GM12892 (cell line): ENCODE data around the gene CAVIN2.

Experiments
- POLR2A ChIP-seq: IDR thresholded peaks from 2 replicates; pipeline ENCODE4 v1.6.1; 2011; ENCODE audit warnings: low read depth, low read length, control low read depth
- POLR2AphosphoS5 ChIP-seq: IDR thresholded peaks from 2 replicates; pipeline ENCODE4 v1.6.1; 2011; ENCODE audit warnings: low read depth, low read length, control low read depth

- TF ChIP-seq POLR2A: no peak
- TF ChIP-seq POLR2AphosphoS5: no peak
Measured at GRCh38 chr2:191857886-191858285, 11.0 kb upstream of the CAVIN2 start.
